Measurements from ENCODE around the gene TAF10. TPM values are rescaled to one million over a fixed set of nuclear protein-coding genes. Genes with fewer than 3 reads are reported as not detected.

TAF10 gene
- total RNA-seq, 1 donor from 2014 or later = 205 TPM

DNA sequence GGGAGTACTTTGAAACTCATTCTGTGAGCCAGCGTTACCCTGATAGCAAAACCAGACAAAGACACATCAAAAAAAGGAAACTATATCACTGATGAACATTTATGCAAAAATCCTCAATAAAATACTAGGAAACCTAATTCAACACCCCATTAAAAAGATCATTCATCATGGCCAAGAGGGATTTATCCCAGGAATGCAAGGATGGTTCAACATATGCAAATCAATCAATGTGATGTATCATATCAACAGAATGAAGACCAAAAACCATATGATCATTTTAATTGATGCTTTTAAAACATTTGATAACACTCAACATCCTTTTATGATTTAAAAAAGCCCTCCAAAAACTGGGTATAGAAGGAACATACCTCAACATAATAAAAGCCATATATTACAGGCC is 28.4 kb downstream of the TAF10 start:
- TF ChIP-seq, protein P1, sequence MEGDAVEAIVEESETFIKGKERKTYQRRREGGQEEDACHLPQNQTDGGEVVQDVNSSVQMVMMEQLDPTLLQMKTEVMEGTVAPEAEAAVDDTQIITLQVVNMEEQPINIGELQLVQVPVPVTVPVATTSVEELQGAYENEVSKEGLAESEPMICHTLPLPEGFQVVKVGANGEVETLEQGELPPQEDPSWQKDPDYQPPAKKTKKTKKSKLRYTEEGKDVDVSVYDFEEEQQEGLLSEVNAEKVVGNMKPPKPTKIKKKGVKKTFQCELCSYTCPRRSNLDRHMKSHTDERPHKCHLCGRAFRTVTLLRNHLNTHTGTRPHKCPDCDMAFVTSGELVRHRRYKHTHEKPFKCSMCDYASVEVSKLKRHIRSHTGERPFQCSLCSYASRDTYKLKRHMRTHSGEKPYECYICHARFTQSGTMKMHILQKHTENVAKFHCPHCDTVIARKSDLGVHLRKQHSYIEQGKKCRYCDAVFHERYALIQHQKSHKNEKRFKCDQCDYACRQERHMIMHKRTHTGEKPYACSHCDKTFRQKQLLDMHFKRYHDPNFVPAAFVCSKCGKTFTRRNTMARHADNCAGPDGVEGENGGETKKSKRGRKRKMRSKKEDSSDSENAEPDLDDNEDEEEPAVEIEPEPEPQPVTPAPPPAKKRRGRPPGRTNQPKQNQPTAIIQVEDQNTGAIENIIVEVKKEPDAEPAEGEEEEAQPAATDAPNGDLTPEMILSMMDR (conservative IDR thresholded peaks at IDR 0.05; ENCODE audit: low read depth, low read length) = no peak
- H3K4me3 ChIP-seq (ENCODE audit: low read depth, low read length) = no peak overlapping the region
- DNase-seq (ENCODE audit: low read depth) = no peak

DNA sequence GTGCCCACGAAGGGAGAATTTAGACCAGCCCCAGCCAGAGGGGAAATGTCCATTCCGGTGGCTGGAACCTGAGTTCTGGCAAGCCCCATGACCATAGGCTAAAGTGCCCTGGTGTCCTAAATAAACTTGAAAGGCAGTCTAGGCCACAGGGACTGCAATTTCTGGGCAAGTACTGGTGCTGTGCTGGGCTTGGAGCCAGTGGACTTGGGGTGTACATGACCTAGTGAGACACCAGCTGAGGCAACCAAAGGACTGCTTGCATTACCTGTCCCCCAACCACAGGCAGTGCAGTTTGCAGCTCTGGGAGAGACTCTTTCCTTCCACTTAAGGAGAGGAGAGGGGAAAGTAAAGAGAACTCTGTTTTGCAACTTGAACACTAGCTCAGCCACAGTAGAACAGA is 32.3 kb downstream of the TAF10 start:
- DNase-seq (ENCODE audit: low read depth) = no peak
- TF ChIP-seq, protein P1 (conservative IDR thresholded peaks at IDR 0.05; ENCODE audit: low read depth, low read length) = no peak
- H3K4me3 ChIP-seq (ENCODE audit: low read depth, low read length) = no peak overlapping the region

DNA sequence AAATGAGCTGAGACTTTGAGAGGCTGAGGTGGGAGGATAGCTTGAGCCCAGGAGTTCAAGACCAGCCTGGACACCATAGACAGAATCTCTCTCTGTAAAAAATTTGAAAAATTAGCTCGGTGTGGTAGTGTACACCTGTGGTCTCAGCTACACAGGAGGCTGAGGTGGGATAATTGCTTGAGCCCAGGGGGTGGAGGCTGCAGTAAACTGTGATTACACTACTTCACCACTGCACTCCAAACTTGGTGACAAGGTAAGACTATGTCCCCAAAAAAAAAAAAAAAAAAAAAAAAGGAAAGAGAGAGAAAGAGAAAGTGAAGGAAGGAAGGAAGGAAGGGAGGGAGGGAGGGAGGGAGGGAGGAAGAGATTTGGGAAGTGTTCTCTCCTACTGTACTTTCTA is 33.9 kb downstream of the TAF10 start:
- no peak for DNase-seq (ENCODE audit: low read depth)
- TF ChIP-seq, protein P1 (conservative IDR thresholded peaks at IDR 0.05; ENCODE audit: low read depth, low read length) = no peak
- H3K4me3 ChIP-seq (ENCODE audit: low read depth, low read length) = no peak overlapping the region

DNA sequence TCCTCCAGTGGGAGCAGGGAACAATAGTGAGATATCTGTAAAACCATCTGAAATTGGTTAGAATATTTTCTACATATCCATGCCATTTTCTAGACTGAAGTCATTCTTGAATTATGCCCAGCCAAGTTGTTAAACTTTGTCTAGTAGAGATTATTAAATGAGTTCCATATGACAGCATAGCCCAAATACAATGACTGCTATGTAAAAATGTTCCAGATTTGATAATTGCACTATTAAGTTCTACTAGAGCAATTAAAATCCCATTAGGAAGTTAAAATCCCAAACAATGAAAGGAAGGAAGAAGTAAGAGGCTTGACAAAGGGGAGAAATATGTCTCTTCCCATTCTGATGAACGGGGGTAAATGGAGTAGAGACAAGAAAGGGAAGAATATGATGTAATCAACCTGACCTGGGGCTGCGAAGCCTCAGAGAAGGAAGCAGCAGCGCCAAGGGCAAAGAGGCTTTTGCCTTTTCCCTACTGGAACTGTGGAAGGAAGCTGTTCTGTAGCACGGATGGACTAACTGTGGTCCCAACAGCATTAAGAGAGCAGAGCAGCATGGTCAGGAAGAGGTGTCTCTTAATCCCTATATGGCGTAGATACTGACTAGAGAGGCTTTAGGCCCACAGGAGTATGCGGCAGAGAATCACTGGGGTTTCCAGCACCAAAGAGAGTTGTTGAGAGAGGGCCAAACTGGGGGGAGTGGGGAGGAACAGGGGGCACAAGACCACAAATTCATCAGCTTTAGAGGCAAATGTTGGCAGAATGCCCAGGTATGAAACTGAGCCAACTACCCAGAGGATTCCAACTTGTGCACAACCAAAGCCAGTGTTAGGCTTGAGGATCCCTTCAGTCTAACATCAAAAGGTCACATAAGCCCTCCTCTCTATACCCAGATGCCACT is 35.3 kb downstream of the TAF10 start:
- no peak for DNase-seq (ENCODE audit: low read depth)
- no peak overlapping the region for H3K4me3 ChIP-seq (ENCODE audit: low read depth, low read length)
- TF ChIP-seq, protein P1 (conservative IDR thresholded peaks at IDR 0.05; ENCODE audit: low read depth, low read length) = no peak

DNA sequence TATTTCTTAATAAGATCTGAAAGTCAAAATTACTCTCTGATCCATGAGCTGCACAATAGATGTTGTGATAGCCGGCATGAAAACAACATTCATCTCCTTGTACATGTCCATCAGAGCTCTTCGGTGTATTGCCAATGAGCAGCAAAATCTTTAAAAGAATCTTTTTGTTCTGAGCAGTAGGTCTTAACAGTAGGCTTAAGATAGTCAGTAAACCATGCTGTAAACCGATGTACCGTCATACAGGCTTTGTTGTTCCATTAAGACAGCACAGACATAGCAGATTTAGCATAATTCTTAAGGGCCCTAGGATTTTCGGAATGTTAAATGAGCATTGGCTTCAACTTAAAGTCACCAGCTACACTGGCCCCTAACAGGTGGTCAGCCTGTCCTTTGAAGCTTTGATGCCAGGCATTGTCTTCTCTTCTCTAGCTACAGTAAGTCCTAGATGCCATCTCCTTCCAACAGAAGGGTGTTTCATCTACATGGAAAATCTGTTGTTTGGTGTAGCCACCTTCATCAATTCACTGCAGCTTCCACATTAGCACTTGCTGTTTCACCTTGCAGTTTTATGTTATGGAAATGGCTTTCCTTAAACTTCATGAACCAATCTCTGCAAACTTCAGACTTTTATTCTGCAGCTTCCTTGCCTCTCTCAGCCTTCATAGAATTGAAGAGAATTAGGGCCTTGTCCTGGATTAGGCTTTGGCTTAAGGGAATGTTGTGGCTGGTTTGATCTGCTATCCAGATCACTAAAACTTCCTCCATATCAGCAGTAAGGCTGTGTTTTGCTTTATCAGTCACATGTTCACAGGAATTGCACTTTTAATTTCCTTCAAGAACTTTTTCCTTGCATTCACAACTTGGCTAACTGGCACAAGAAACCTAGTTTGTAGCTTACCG is 37.0 kb downstream of the TAF10 start:
- TF ChIP-seq, protein P1 (conservative IDR thresholded peaks at IDR 0.05; ENCODE audit: low read depth, low read length) = no peak
- DNase-seq (ENCODE audit: low read depth) = no peak
- H3K4me3 ChIP-seq (ENCODE audit: low read depth, low read length) = no peak overlapping the region

DNA sequence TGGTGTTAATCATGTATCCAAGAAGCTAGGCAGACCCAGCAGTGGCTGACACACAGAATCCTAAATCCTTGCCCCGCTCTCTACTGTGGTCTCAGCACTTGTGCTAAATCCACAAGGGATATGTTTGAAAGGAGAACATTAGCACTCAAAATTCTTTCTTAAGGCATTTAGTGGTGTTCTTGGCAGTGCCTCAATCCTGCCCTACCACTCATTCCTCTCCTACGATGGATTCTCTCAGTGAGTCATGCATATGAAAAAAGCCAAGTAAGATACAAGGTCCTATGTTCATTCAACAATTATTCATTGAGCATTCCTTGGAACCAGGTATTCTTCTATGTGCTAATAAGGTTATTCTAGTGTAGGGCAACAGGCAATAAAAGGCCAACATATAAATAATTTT is 39.8 kb downstream of the TAF10 start:
- H3K4me3 ChIP-seq (ENCODE audit: low read depth, low read length) = no peak overlapping the region
- peak; percentile 32 for DNase-seq (ENCODE audit: low read depth)
- TF ChIP-seq, protein P1 (conservative IDR thresholded peaks at IDR 0.05; ENCODE audit: low read depth, low read length) = no peak

All from epithelial cell of proximal tubule (primary cell).